ENCODE data around the gene OLFM4. TPM values are rescaled to one million over a fixed set of nuclear protein-coding genes. Genes with fewer than 3 reads are reported as not detected.

The OLFM4 gene
- total RNA-seq, 1 experiment from 2014 or later = not detected

DNA sequence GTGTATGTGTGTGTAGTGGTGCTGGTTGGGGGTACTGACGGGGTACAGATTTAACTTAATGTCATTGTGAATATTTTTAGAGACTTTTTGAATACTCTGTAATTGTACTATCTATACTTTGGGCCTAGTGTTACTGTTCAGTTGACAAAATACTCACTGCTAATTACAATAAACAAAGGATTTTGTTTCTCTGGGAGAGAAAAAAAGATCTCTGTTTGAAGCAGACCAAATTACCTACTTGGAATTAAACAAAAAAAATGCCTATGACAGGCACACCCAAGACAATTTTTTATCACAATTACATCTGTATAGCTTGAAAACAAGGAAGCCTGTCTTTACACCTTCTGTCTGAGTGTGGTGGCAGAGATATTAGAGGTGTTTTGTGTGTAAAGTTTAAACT is 45.1 kb downstream of the OLFM4 start:
- Histone ChIP-seq H3K4me3 (ENCODE audit: low read depth in 2 of 2, low read length in 2 of 2) (no peak overlapping the region), H3K4me1 (ENCODE audit: control insufficient read depth, insufficient read depth, low read length) (no peaks in the 10 kb centered on the region), H3K36me3 (ENCODE audit: control insufficient read depth, insufficient read depth, low read length) (no peaks in the 10 kb centered on the region), H3K27ac (ENCODE audit: low read length) (no peak overlapping the region), H3K27me3 (ENCODE audit: control insufficient read depth, insufficient read depth, low read length) (no peaks in the 10 kb centered on the region), H3K9me3 (ENCODE audit: control insufficient read depth, insufficient read depth, low read depth, low read length) (no peaks in the 10 kb centered on the region)
- in situ Hi-C loops (cut with HindIII; ENCODE audit: low pct_unique_long_range_greater_than_20kb, low sequenced_read_pairs) = no loop called here
- no TSS peak for BruUV-seq (replicated peaks)
- CTCF ChIA-PET = no interaction called here
- ATAC-seq = no peak
- no peak for DNase-seq (ENCODE audit: low read depth, low spot score)
- intact Hi-C loops (cut with micrococcal nuclease; ENCODE audit: unreplicated experiment) = no loop called here
- POLR2A ChIA-PET = no interaction called here
- TF ChIP-seq, protein P1, sequence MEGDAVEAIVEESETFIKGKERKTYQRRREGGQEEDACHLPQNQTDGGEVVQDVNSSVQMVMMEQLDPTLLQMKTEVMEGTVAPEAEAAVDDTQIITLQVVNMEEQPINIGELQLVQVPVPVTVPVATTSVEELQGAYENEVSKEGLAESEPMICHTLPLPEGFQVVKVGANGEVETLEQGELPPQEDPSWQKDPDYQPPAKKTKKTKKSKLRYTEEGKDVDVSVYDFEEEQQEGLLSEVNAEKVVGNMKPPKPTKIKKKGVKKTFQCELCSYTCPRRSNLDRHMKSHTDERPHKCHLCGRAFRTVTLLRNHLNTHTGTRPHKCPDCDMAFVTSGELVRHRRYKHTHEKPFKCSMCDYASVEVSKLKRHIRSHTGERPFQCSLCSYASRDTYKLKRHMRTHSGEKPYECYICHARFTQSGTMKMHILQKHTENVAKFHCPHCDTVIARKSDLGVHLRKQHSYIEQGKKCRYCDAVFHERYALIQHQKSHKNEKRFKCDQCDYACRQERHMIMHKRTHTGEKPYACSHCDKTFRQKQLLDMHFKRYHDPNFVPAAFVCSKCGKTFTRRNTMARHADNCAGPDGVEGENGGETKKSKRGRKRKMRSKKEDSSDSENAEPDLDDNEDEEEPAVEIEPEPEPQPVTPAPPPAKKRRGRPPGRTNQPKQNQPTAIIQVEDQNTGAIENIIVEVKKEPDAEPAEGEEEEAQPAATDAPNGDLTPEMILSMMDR (IDR thresholded peaks at IDR 0.05) = no peak
- no peak for TF ChIP-seq POLR2AphosphoS5 (IDR thresholded peaks at IDR 0.05; ENCODE audit: low read depth, low read length)
- TF ChIP-seq SIN3A (IDR thresholded peaks at IDR 0.05; ENCODE audit: borderline replicate concordance, insufficient read depth, low read depth, low read length) = no peak
- TF ChIP-seq TCF7L2 (IDR thresholded peaks at IDR 0.05; ENCODE audit: low read depth, low read length) = no peak
- TF ChIP-seq, protein P2, sequence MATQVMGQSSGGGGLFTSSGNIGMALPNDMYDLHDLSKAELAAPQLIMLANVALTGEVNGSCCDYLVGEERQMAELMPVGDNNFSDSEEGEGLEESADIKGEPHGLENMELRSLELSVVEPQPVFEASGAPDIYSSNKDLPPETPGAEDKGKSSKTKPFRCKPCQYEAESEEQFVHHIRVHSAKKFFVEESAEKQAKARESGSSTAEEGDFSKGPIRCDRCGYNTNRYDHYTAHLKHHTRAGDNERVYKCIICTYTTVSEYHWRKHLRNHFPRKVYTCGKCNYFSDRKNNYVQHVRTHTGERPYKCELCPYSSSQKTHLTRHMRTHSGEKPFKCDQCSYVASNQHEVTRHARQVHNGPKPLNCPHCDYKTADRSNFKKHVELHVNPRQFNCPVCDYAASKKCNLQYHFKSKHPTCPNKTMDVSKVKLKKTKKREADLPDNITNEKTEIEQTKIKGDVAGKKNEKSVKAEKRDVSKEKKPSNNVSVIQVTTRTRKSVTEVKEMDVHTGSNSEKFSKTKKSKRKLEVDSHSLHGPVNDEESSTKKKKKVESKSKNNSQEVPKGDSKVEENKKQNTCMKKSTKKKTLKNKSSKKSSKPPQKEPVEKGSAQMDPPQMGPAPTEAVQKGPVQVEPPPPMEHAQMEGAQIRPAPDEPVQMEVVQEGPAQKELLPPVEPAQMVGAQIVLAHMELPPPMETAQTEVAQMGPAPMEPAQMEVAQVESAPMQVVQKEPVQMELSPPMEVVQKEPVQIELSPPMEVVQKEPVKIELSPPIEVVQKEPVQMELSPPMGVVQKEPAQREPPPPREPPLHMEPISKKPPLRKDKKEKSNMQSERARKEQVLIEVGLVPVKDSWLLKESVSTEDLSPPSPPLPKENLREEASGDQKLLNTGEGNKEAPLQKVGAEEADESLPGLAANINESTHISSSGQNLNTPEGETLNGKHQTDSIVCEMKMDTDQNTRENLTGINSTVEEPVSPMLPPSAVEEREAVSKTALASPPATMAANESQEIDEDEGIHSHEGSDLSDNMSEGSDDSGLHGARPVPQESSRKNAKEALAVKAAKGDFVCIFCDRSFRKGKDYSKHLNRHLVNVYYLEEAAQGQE (IDR thresholded peaks at IDR 0.05; ENCODE audit: insufficient read depth in 1 of 2, low read depth in 2 of 2, low read length in 1 of 2) = no peak

DNA sequence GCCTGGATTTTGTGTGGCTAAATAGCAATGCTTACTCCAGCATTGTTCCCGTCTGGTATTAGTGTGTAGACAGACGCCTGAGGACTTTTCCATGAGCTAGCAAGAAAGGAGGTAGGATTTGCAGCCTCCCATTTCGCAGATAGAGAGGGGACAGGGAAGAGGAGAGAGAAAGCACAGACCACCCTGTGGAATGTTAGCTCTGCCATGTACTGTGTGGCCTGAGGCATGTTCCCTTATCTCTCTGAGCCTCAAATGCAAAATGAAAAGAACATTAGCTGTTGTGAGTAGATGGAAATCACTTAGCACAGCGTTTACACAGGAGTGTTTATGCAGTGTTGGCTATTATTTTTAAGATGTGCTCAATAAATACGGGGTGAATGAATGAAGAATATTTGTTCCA is 45.5 kb downstream of the OLFM4 start:
- no peak for ATAC-seq
- CTCF ChIA-PET = no interaction called here

More for the DNA sequence above, 45.5 kb downstream of the OLFM4 start:
- no peak for DNase-seq (ENCODE audit: low read depth, low spot score)
- BruUV-seq (replicated peaks) = no TSS peak
- Histone ChIP-seq H3K36me3 (ENCODE audit: control insufficient read depth, insufficient read depth, low read length) (no peaks in the 10 kb centered on the region), H3K9me3 (ENCODE audit: control insufficient read depth, insufficient read depth, low read depth, low read length) (no peaks in the 10 kb centered on the region), H3K4me1 (ENCODE audit: control insufficient read depth, insufficient read depth, low read length) (no peaks in the 10 kb centered on the region), H3K27ac (ENCODE audit: low read length) (no peak overlapping the region), H3K4me3 (ENCODE audit: low read depth in 2 of 2, low read length in 2 of 2) (no peak overlapping the region), H3K27me3 (ENCODE audit: control insufficient read depth, insufficient read depth, low read length) (no peaks in the 10 kb centered on the region)
- in situ Hi-C loops (cut with HindIII; ENCODE audit: low pct_unique_long_range_greater_than_20kb, low sequenced_read_pairs) (no loop called here), intact Hi-C loops (cut with micrococcal nuclease; ENCODE audit: unreplicated experiment) (no loop called here)
- POLR2A ChIA-PET = no interaction called here
- no peak for TF ChIP-seq TCF7L2 (IDR thresholded peaks at IDR 0.05; ENCODE audit: low read depth, low read length)
- TF ChIP-seq, protein P1 (IDR thresholded peaks at IDR 0.05) = no peak
- TF ChIP-seq POLR2AphosphoS5 (IDR thresholded peaks at IDR 0.05; ENCODE audit: low read depth, low read length) = no peak
- TF ChIP-seq SIN3A (IDR thresholded peaks at IDR 0.05; ENCODE audit: borderline replicate concordance, insufficient read depth, low read depth, low read length) = no peak
- TF ChIP-seq, protein P2 (IDR thresholded peaks at IDR 0.05; ENCODE audit: insufficient read depth in 1 of 2, low read depth in 2 of 2, low read length in 1 of 2) = no peak
